PFSK-1 (cell line): ENCODE results near the gene CAMK2N1.

ENCODE experiments used
- FOXP2 ChIP-seq: optimal IDR thresholded peaks from 2 replicates; pipeline ENCODE3; 2011; ENCODE audit warnings: borderline replicate concordance, control low read depth, inconsistent platforms; ENCODE audit not compliant: insufficient read depth; ENCODE audit errors: extremely low read length, extremely low read depth
- POLR2AphosphoS5 ChIP-seq: IDR thresholded peaks from 2 replicates; pipeline ENCODE4 v1.6.1; 2012; ENCODE audit warnings: low read depth, mild to moderate bottlenecking, control low read depth, low read length, moderate library complexity
- SIN3A ChIP-seq: IDR thresholded peaks from 2 replicates; pipeline ENCODE4 v1.6.1; 2012; ENCODE audit warnings: mild to moderate bottlenecking, low read length, moderate library complexity, borderline replicate concordance; ENCODE audit not compliant: insufficient read depth
- TAF1 ChIP-seq: IDR thresholded peaks from 2 replicates; pipeline ENCODE4 v1.6.1; 2012; ENCODE audit warnings: low read length, control low read depth, borderline replicate concordance; ENCODE audit not compliant: insufficient read depth
- TF ChIP-seq, protein P1 (sequence below), 2 experiments: IDR thresholded peaks; 2 replicates each; pipeline versions ENCODE4 v1.6.1 to v1.8.0; 2011 to 2012; ENCODE audit warnings: low read depth in 2 of 2, low read length in 2 of 2, control low read depth in 1 of 2, inconsistent platforms in 1 of 2, mild to moderate bottlenecking in 1 of 2, moderate library complexity in 1 of 2; ENCODE audit not compliant: insufficient read depth in 1 of 2

The CAMK2N1 gene

DNA sequence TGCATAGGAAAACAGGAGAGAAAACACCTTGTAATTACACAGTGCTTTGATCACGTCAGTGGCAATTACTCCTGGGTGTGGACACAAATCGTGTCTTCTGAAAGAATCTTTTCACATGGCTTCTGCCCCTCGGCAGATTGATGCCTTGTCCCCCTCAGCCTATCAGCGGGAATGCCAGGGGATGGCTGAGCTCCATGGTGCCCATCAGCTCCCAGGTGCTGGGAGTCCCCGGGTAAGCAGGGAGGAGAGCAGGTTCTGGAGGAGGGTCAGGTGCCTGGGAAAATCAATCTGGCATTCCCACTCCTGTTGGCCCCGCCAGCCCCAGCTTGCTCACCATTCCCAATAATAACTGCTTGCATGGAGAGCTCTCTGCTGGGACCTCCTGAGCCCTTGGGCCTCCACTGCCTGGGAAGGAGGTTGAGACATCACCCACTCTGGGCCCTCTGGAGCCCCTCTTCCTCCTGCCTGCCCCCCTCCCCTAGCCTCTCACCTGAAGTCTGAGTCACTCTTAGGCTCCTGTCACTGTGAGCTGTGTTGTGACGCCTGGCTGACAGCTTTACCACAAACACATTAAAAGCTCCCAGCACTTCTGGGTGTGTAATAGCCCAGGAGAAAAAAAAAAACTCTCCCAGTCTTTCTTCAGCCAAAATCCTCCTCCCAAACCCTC, 4.9 kb downstream of the CAMK2N1 start:
- TF ChIP-seq SIN3A (no peak), TAF1 (no peak), POLR2AphosphoS5 (no peak), FOXP2 (no peak)
- TF ChIP-seq, protein P1, sequence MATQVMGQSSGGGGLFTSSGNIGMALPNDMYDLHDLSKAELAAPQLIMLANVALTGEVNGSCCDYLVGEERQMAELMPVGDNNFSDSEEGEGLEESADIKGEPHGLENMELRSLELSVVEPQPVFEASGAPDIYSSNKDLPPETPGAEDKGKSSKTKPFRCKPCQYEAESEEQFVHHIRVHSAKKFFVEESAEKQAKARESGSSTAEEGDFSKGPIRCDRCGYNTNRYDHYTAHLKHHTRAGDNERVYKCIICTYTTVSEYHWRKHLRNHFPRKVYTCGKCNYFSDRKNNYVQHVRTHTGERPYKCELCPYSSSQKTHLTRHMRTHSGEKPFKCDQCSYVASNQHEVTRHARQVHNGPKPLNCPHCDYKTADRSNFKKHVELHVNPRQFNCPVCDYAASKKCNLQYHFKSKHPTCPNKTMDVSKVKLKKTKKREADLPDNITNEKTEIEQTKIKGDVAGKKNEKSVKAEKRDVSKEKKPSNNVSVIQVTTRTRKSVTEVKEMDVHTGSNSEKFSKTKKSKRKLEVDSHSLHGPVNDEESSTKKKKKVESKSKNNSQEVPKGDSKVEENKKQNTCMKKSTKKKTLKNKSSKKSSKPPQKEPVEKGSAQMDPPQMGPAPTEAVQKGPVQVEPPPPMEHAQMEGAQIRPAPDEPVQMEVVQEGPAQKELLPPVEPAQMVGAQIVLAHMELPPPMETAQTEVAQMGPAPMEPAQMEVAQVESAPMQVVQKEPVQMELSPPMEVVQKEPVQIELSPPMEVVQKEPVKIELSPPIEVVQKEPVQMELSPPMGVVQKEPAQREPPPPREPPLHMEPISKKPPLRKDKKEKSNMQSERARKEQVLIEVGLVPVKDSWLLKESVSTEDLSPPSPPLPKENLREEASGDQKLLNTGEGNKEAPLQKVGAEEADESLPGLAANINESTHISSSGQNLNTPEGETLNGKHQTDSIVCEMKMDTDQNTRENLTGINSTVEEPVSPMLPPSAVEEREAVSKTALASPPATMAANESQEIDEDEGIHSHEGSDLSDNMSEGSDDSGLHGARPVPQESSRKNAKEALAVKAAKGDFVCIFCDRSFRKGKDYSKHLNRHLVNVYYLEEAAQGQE (IDR thresholded peaks at IDR 0.05; ENCODE audit: insufficient read depth in 1 of 2, low read depth in 2 of 2, low read length in 2 of 2): no peak

GRCh38 chr1:20480243-20480944, 5.6 kb downstream of the CAMK2N1 start:
- TF ChIP-seq SIN3A: no peak
- no peak for TF ChIP-seq TAF1
- TF ChIP-seq FOXP2: no peak
- TF ChIP-seq POLR2AphosphoS5: no peak
- TF ChIP-seq, protein P1 (IDR thresholded peaks at IDR 0.05; ENCODE audit: insufficient read depth in 1 of 2, low read depth in 2 of 2, low read length in 2 of 2): no peak

GRCh38 chr1:20479840-20480239, 6.2 kb downstream of the CAMK2N1 start:
- TF ChIP-seq, protein P1 (IDR thresholded peaks at IDR 0.05; ENCODE audit: insufficient read depth in 1 of 2, low read depth in 2 of 2, low read length in 2 of 2): no peak
- TF ChIP-seq TAF1 (no peak), POLR2AphosphoS5 (no peak), FOXP2 (no peak), SIN3A (no peak)

- TF ChIP-seq SIN3A: no peak
- TF ChIP-seq, protein P1 (IDR thresholded peaks at IDR 0.05; ENCODE audit: insufficient read depth in 1 of 2, low read depth in 2 of 2, low read length in 2 of 2): no peak
- no peak for TF ChIP-seq FOXP2
- no peak for TF ChIP-seq TAF1
- TF ChIP-seq POLR2AphosphoS5: no peak
These were observed 7.9 kb downstream of the CAMK2N1 start for GRCh38 chr1:20478057-20478635.
